ENCODE results near the gene PTPRD.

GRCh38 chr9:9352877-9353481 lies 1259.8 kb downstream of the PTPRD start:
- TF ChIP-seq CREM (IDR thresholded peaks at IDR 0.05; ENCODE audit: low read depth) (no peak), ELF4 (CRISPR knock-in tag; IDR thresholded peaks at IDR 0.05) (no peak), BRF2 (IDR thresholded peaks at IDR 0.05; ENCODE audit: borderline replicate concordance, insufficient read depth, insufficient read length) (no peak), TCF7L2 (IDR thresholded peaks at IDR 0.05; ENCODE audit: low read depth, low read length) (no peak), POLR2A (conservative IDR thresholded peaks at IDR 0.05) (no peak), OTX1 (CRISPR knock-in tag; IDR thresholded peaks at IDR 0.05) (no peak), TBP (optimal IDR thresholded peaks at IDR 0.05; ENCODE audit: low read depth, low read length) (no peak), E4F1 (CRISPR knock-in tag; IDR thresholded peaks at IDR 0.05; ENCODE audit: borderline replicate concordance) (no peak), TAF7 (tag; IDR thresholded peaks at IDR 0.05) (no peak), FOXJ3 (CRISPR knock-in tag; IDR thresholded peaks at IDR 0.05) (no peak), ZEB2 (IDR thresholded peaks at IDR 0.05) (no peak), ZKSCAN1 (IDR thresholded peaks at IDR 0.05; ENCODE audit: low read depth, low read length) (no peak), ZFX (CRISPR knock-in tag; IDR thresholded peaks at IDR 0.05) (no peak)
- TF ChIP-seq, protein P1, sequence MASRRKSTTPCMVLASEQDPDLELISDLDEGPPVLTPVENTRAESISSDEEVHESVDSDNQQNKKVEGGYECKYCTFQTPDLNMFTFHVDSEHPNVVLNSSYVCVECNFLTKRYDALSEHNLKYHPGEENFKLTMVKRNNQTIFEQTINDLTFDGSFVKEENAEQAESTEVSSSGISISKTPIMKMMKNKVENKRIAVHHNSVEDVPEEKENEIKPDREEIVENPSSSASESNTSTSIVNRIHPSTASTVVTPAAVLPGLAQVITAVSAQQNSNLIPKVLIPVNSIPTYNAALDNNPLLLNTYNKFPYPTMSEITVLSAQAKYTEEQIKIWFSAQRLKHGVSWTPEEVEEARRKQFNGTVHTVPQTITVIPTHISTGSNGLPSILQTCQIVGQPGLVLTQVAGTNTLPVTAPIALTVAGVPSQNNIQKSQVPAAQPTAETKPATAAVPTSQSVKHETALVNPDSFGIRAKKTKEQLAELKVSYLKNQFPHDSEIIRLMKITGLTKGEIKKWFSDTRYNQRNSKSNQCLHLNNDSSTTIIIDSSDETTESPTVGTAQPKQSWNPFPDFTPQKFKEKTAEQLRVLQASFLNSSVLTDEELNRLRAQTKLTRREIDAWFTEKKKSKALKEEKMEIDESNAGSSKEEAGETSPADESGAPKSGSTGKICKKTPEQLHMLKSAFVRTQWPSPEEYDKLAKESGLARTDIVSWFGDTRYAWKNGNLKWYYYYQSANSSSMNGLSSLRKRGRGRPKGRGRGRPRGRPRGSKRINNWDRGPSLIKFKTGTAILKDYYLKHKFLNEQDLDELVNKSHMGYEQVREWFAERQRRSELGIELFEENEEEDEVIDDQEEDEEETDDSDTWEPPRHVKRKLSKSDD (conservative IDR thresholded peaks at IDR 0.05; ENCODE audit: low read length): no peak
